Sigmoid colon (tissue), 4 donors: Measurements from ENCODE around the gene NPLOC4.

ENCODE experiments used
- CTCF ChIP-seq, 4 experiments: fragments of 450-650 bp in 3 of 4; fragments of 200-600 bp in 1 of 4; IDR thresholded peaks; one replicate each; pipeline ENCODE4 v1.5.1; 2016 to 2019; ENCODE audit warnings: antibody characterized with exemption in 4 of 4, mild to moderate bottlenecking in 3 of 4, moderate library complexity in 2 of 4
- POLR2A ChIP-seq, 2 donors: fragments of 450-650 bp; IDR thresholded peaks; one replicate each; pipeline ENCODE4 v1.6.1; 2016; ENCODE audit warnings: antibody characterized with exemption in 2 of 2, mild to moderate bottlenecking in 2 of 2, moderate library complexity in 2 of 2
- POLR2AphosphoS5 ChIP-seq, 4 donors: sonication (generic); formaldehyde crosslinking; IDR thresholded peaks; one replicate each; pipeline ENCODE4 v1.6.1; 2017; ENCODE audit warnings: antibody characterized with exemption in 4 of 4

- no peak for TF ChIP-seq POLR2A (IDR thresholded peaks at IDR 0.05)
- no peak for TF ChIP-seq CTCF (IDR thresholded peaks at IDR 0.05)
- no peak for TF ChIP-seq POLR2AphosphoS5 (IDR thresholded peaks at IDR 0.05)
These were observed 71.7 kb downstream of the NPLOC4 start for GRCh38 chr17:81565231-81565630.
